AG04450 (cell line): ENCODE results near the gene GSAP. TPM values are rescaled to one million over a fixed set of nuclear protein-coding genes. Genes with fewer than 3 reads are reported as not detected.

Experiments used
- CTCF ChIA-PET: fragments of 300-600, 350-600 bp; formaldehyde crosslinking; extraction: SDS; loops from one replicate; lab custom pipeline; 2022; ENCODE audit warnings: antibody characterized with exemption, inconsistent platforms; lab: Charles Lee
- POLR2A ChIA-PET: fragments of 350-600 bp; formaldehyde crosslinking; extraction: SDS; loops from one replicate; lab custom pipeline; 2021; ENCODE audit warnings: antibody characterized with exemption, inconsistent platforms; lab: Yijun Ruan, JAX
- DNase-seq: peaks from one replicate; pipeline ENCODE4 v3.0.0-alpha.2; 2011; ENCODE audit warnings: low read depth, low spot score
- H3K27ac ChIP-seq: one replicate; pipeline ENCODE4 v1.5.1; 2012; ENCODE audit warnings: low read depth, low read length, control low read depth
- H3K27me3 ChIP-seq: one replicate; pipeline ENCODE4 v1.6.0; 2012; ENCODE audit warnings: low read length; ENCODE audit not compliant: control insufficient read depth, insufficient read depth
- H3K4me3 ChIP-seq: 2 replicates; pipeline ENCODE4 v1.5.1; 2011; ENCODE audit warnings: mild to moderate bottlenecking, low read depth, low read length, control low read depth
- H3K9me3 ChIP-seq: 2 replicates; pipeline ENCODE4 v1.5.1; 2012; ENCODE audit warnings: low read length; ENCODE audit not compliant: control insufficient read depth, insufficient read depth
- CTCF ChIP-seq: IDR thresholded peaks from 2 replicates; pipeline ENCODE4 v1.5.1; 2011; ENCODE audit warnings: low read depth, low read length, control low read depth, inconsistent platforms
- polyA plus RNA-seq: library from polyadenylated mRNA; depleted of rRNA; stranded (reverse); fragments of >200 nt; gene quantifications from 2 replicates; pipeline ENCODE4 v1.2.3, GENCODE V29; 2011

The GSAP gene
- polyA plus RNA-seq, 1 experiment = 8.9 TPM

GRCh38 chr7:77326131-77326530 is 90.0 kb downstream of the GSAP start:
- Histone ChIP-seq H3K9me3 (no peaks in the 10 kb centered on the region), H3K27ac (no peak overlapping the region), H3K4me3 (no peak overlapping the region), H3K27me3 (no peaks in the 10 kb centered on the region)
- DNase-seq = no peak
- no peak for TF ChIP-seq CTCF
- CTCF ChIA-PET = no interaction called here
- POLR2A ChIA-PET = interaction anchor here (1.8 kb wide), 1 partner anchor 72 kb away, joined by 8 read pairs; no protein-coding TSS in a partner anchor

GRCh38 chr7:77321300-77321699 is 94.8 kb downstream of the GSAP start:
- POLR2A ChIA-PET = no interaction called here
- CTCF ChIA-PET = interaction anchor here (0.9 to 1.4 kb wide), 2 partner anchors 10 to 13 kb away, joined by 3 to 4 read pairs; no protein-coding TSS in a partner anchor
- Histone ChIP-seq H3K4me3 (no peak overlapping the region), H3K27me3 (no peaks in the 10 kb centered on the region), H3K27ac (no peak overlapping the region), H3K9me3 (no peaks in the 10 kb centered on the region)
- no peak for TF ChIP-seq CTCF
- DNase-seq = no peak

GRCh38 chr7:77320714-77321113 is 95.4 kb downstream of the GSAP start:
- H3K4me3 ChIP-seq = no peak overlapping the region
- CTCF ChIA-PET = interaction anchor here (0.7 to 1.4 kb wide), 3 partner anchors 11 to 65 kb away, joined by 3 to 4 read pairs (median 4); no protein-coding TSS in a partner anchor
- H3K9me3 ChIP-seq = no peaks in the 10 kb centered on the region
- POLR2A ChIA-PET = interaction anchor here (1.0 kb wide), 1 partner anchor 45 kb away, joined by 3 read pairs; no protein-coding TSS in a partner anchor
- DNase-seq = no peak
- no peaks in the 10 kb centered on the region for H3K27me3 ChIP-seq
- H3K27ac ChIP-seq = no peak overlapping the region
- no peak for TF ChIP-seq CTCF

- ChIA-PET CTCF (interaction anchor here (0.7 to 1.4 kb wide), 3 partner anchors 11 to 64 kb away, joined by 3 to 4 read pairs (median 4); no protein-coding TSS in a partner anchor), POLR2A (interaction anchor here (1.0 kb wide), 1 partner anchor 44 kb away, joined by 3 read pairs; no protein-coding TSS in a partner anchor)
- TF ChIP-seq CTCF = no peak
- DNase-seq = no peak
- H3K4me3 ChIP-seq = no peak overlapping the region
- H3K9me3 ChIP-seq = no peaks in the 10 kb centered on the region
- H3K27me3 ChIP-seq = no peaks in the 10 kb centered on the region
- no peak overlapping the region for H3K27ac ChIP-seq
Observed at GRCh38 chr7:77320137-77320536, 96.0 kb downstream of the GSAP start.

- H3K4me3 ChIP-seq = no peak overlapping the region
- POLR2A ChIA-PET = no interaction called here
- no peaks in the 10 kb centered on the region for H3K27me3 ChIP-seq
- H3K9me3 ChIP-seq = no peaks in the 10 kb centered on the region
- no peak for DNase-seq
- TF ChIP-seq CTCF = no peak
- CTCF ChIA-PET = interaction anchor here (1.3 kb wide), 1 partner anchor 71 kb away, joined by 3 read pairs; no protein-coding TSS in a partner anchor
- no peak overlapping the region for H3K27ac ChIP-seq
Observed at GRCh38 chr7:77318019-77318418, 98.1 kb downstream of the GSAP start.
